Lower lobe of right lung (tissue), 2 donors: Measurements from ENCODE around the gene FBXO42. TPM values are rescaled to one million over a fixed set of nuclear protein-coding genes. Genes with fewer than 3 reads are reported as not detected.

Source experiments
- ATAC-seq, 2 donors: fragments of 200-7000 bp; cut with Tn5 transposase; one replicate each; pipeline ENCODE4 v1.9.1; 2020 to 2022; ENCODE audit warnings: mild to moderate bottlenecking in 2 of 2, moderate library complexity in 2 of 2
- DNase-seq: peaks from one replicate; pipeline ENCODE4 v3.0.0-alpha.2; 2020
- H3K27ac ChIP-seq: fragments of 200-600 bp; one replicate; pipeline ENCODE4 v1.8.0; 2022
- H3K27me3 ChIP-seq: fragments of 200-600 bp; one replicate; pipeline ENCODE4 v1.8.0; 2022; ENCODE audit warnings: low read depth
- H3K36me3 ChIP-seq: fragments of 200-600 bp; one replicate; pipeline ENCODE4 v1.8.0; 2022; ENCODE audit warnings: mild to moderate bottlenecking
- H3K4me1 ChIP-seq: fragments of 200-600 bp; one replicate; pipeline ENCODE4 v1.8.0; 2022
- H3K4me3 ChIP-seq: fragments of 200-600 bp; one replicate; pipeline ENCODE4 v1.8.0; 2022; ENCODE audit warnings: mild to moderate bottlenecking
- H3K9me3 ChIP-seq: fragments of 200-600 bp; one replicate; pipeline ENCODE4 v1.8.0; 2022
- intact Hi-C: fragments of 100-400 bp; cut with DNase I; formaldehyde crosslinking; loops from one replicate; pipeline ENCODE4 v1.11.0; 2022
- total RNA-seq: library from RNA; stranded (reverse); fragmentation: NEBNext Ultra II Directional; extraction: Animal tissue kit (Norgen Biotek cat#: 25700); gene quantifications from one replicate; pipeline ENCODE4 v1.2.1, GENCODE V29; 2021
- TF ChIP-seq, protein P1 (sequence below): fragments of 200-600 bp; IDR thresholded peaks from one replicate; pipeline ENCODE4 v1.8.0; 2022; ENCODE audit warnings: antibody characterized with exemption, mild to moderate bottlenecking
- donor health status: DM: no; HTN: yes; CAD: no; lungs with severe emphysema.

FBXO42 gene
- total RNA-seq, 1 donor from 2014 or later: 21.5 TPM

DNA sequence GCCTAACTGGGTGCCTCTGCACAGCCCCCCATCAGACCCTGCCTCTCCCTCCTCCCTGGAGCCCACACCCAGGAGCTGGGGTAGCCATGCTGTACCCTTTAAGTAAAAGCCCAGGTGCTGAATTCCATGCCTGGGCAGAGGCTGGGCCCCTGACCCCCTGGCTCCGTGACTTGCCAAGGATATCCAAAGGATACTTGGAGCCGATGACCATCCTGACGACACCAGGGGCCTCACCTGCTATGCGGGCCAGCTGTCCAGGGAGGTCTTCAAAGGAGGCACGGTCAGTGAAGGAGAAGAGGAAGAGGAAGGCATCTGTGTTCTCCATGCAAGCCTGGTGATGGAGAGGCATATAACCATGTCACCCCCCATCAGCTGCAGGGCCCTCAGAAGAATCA is 120.0 kb downstream of the FBXO42 start:
- ATAC-seq (no peak), DNase-seq (no peak)
- H3K4me3 ChIP-seq: no peak overlapping the region
- peaks cover 18% of the 10 kb centered on the region for H3K4me1 ChIP-seq
- H3K36me3 ChIP-seq: no peaks in the 10 kb centered on the region
- intact Hi-C loops: no loop called here
- H3K9me3 ChIP-seq: no peaks in the 10 kb centered on the region
- TF ChIP-seq, protein P1, sequence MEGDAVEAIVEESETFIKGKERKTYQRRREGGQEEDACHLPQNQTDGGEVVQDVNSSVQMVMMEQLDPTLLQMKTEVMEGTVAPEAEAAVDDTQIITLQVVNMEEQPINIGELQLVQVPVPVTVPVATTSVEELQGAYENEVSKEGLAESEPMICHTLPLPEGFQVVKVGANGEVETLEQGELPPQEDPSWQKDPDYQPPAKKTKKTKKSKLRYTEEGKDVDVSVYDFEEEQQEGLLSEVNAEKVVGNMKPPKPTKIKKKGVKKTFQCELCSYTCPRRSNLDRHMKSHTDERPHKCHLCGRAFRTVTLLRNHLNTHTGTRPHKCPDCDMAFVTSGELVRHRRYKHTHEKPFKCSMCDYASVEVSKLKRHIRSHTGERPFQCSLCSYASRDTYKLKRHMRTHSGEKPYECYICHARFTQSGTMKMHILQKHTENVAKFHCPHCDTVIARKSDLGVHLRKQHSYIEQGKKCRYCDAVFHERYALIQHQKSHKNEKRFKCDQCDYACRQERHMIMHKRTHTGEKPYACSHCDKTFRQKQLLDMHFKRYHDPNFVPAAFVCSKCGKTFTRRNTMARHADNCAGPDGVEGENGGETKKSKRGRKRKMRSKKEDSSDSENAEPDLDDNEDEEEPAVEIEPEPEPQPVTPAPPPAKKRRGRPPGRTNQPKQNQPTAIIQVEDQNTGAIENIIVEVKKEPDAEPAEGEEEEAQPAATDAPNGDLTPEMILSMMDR: no peak
- peaks cover 9% of the 10 kb centered on the region for H3K27me3 ChIP-seq
- H3K27ac ChIP-seq: no peak overlapping the region

DNA sequence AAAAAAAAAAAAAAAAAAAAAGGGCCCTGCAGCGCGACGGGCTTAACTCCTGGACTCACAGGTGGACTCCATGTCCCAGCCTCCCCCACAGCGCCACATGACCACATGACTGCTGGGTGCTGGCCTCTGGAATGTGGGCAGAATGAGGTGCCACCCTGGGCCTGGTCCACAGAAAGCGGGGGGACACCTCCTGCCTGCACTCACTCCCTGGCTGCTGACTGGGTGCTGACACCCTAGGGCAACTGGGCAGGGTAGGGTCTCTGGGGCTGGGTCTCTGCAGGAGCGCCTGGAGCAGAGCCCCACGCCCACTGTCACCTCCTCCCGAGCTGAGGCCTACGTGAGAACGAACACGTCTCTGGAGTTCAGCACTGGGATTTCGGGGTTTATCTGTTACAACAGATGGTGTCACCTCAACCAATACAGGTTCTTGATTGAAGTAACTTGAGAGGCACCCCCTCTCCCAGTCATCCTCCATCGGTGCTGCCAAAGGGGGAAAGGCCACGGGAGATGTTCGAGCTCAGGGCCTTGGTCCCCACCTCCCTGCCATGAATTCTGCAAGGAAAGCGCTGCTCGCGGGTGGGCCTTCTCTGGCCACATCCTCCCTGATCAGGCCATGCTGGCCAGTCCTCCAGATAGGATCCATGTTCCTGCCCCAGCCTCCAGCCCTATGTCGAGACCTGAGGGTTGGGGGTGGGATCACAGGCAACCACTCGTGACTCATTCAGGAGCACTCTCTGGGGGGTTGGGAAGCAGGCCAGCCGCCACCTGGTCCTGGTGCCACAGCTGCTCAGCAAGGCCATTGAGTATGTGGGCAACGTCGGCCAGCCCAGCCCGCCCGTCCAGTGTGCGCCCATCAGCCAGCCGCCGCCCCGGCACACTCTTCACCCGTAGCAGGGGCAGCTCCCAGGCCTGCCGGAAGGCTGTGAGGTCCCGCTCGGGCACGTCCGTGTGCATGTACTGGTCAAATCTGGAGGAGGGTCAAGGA is 120.7 kb downstream of the FBXO42 start:
- TF ChIP-seq, protein P1: no peak
- DNase-seq (peak; percentile 39), ATAC-seq (no peak)
- intact Hi-C loops: no loop called here
- peaks cover 21% of the 10 kb centered on the region for H3K4me1 ChIP-seq
- H3K27me3 ChIP-seq: peaks cover 16% of the 10 kb centered on the region
- no peak overlapping the region for H3K27ac ChIP-seq
- H3K4me3 ChIP-seq: no peak overlapping the region
- H3K36me3 ChIP-seq: no peaks in the 10 kb centered on the region
- no peaks in the 10 kb centered on the region for H3K9me3 ChIP-seq

GRCh38 chr1:16230744-16231143 is 121.5 kb downstream of the FBXO42 start:
- H3K36me3 ChIP-seq: no peaks in the 10 kb centered on the region
- peaks cover 22% of the 10 kb centered on the region for H3K27me3 ChIP-seq
- DNase-seq (peak; percentile 39), ATAC-seq (no peak)
- H3K4me3 ChIP-seq: no peak overlapping the region
- no peak overlapping the region for H3K27ac ChIP-seq
- H3K9me3 ChIP-seq: no peaks in the 10 kb centered on the region
- peaks cover 15% of the 10 kb centered on the region for H3K4me1 ChIP-seq
- TF ChIP-seq, protein P1: no peak
- intact Hi-C loops: no loop called here

DNA sequence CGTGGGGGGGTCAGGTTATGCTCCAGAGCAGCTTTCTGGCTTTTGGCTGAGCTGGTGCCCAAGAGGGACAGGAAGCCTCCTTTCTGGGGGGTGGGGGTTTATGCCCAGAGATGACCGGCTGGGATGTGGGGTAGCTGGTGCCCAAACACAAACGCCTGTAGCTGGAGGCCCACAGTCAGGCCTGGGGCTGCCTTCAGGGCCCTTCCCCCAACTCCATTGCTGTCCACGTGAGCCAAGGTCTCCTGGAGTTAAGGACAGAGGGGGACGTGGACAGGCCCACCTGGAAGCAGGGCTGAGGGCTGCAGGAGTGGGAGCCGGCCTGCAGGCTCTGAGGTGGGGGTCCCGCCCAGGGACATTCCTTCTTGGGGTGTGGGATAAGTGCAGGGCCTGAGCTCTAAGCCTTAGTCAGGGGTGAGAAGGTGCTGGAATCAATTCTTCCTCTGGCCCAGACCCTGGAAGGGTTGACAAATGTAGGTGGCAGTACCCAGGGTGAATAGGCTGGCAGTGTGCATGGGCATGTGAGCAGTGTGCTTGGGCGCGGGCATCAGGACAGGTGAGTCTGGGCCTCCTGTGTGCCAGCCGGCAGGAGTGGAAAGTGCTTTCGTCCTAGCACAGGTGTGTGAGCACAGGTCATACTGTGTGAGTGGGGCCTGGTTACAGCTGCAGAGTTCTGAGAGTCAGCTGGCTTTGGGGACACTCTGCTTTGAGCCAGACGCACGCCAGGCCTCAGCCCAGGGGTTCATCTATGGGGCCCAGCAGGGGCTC is 122.1 kb downstream of the FBXO42 start:
- DNase-seq (peak; percentile 32), ATAC-seq (no peak)
- intact Hi-C loops: no loop called here
- Histone ChIP-seq H3K9me3 (no peaks in the 10 kb centered on the region), H3K27ac (no peak overlapping the region), H3K4me3 (no peak overlapping the region), H3K4me1 (peaks cover 15% of the 10 kb centered on the region), H3K36me3 (no peaks in the 10 kb centered on the region), H3K27me3 (peaks cover 26% of the 10 kb centered on the region)
- TF ChIP-seq, protein P1: no peak

DNA sequence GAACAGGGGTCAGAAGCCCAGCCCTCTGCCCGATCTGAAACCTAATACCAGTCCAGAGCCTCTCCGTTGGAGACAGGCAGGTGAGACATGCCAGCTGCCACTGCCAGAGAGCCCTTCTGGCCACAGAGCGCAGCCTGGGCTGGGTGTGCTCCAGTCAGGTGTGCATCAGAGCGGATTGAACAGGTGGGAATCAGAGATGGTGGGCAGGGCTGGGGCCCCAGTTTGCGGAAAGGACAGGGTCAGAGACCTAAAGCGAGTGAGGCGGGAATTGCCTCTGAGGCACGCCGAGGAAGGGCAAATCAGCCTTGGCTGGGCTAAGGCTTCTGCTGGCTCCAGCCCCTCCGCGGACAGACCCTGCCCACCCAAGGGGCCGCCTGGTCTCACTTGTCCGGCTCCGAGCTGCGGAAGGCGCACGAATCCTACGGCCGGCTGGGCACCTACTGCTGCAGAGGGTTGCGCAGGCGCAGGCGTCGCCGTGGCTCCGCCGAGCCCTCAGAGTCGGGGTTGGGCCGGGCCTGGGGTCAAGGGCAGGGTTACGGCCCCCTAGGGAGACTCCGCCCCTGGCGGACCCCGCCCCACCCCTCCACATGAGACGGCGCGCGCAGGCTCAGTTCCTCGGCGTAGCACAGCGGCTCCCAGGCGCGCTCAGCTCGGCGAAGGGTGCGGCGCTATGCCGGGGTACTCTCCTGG is 125.6 kb downstream of the FBXO42 start:
- TF ChIP-seq, protein P1: no peak
- ATAC-seq: peak; percentile 96 to 97

More for the DNA sequence above, 125.6 kb downstream of the FBXO42 start:
- Histone ChIP-seq H3K4me3 (peak overlapping the region; percentile 48), H3K27me3 (peaks cover 31% of the 10 kb centered on the region), H3K9me3 (no peaks in the 10 kb centered on the region), H3K36me3 (no peaks in the 10 kb centered on the region), H3K27ac (peak overlapping the region; percentile 58), H3K4me1 (peaks cover 15% of the 10 kb centered on the region)
- peak; percentile 89 for DNase-seq
- intact Hi-C loops: no loop called here
